ENCODE results near the gene C1GALT1. TPM values are rescaled to one million over a fixed set of nuclear protein-coding genes. Genes with fewer than 3 reads are reported as not detected.

C1GALT1 gene
- total RNA-seq, 4 donors from 2014 or later, result 6.8 to 37.6 (median 16.3) TPM

DNA sequence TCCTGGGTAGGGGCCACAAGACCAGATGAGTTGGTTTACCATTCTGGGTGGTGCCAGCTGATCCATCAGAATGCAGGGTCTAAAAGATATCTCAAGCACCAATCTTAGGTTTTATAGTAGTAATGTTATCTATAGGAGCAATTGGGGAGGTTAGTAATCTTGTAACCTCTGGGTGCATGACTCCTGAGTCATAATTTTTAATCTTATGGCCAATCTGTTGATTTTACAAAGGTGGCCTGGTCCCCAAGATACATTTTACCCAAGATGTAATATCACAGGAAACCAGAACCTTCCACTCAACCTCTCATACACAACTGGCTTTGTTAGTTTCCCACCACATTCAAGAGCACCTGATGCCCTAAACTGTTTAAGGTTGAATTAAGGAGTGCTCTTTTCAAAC is 79.5 kb downstream of the C1GALT1 start:
- in situ Hi-C loops (cut with MboI; ENCODE audit: low pct_ligation_motif_present in 1 of 4, low pct_unique_long_range_greater_than_20kb in 1 of 4, low sequenced_read_pairs in 3 of 4), result no loop called here
- DNase-seq, result no peak
- TF ChIP-seq EP300 (IDR thresholded peaks at IDR 0.05; ENCODE audit: low read depth) (no peak), POLR2AphosphoS5 (IDR thresholded peaks at IDR 0.05) (no peak), CTCF (IDR thresholded peaks at IDR 0.05) (no peak), POLR2A (IDR thresholded peaks at IDR 0.05) (no peak)
- Histone ChIP-seq H3K27ac (no peak overlapping the region), H3K4me1 (peaks cover 0 to 7% (median 0%) of the 10 kb centered on the region in 4 donors), H3K9me3 (no peaks in the 10 kb centered on the region), H3K4me3 (no peak overlapping the region), H3K27me3 (no peaks in the 10 kb centered on the region), H3K36me3 (no peaks in the 10 kb centered on the region)
- intact Hi-C loops (cut with DNase I; ENCODE audit: low total_unique reads), result no loop called here

GRCh38 chr7:7263297-7264230 is 81.2 kb downstream of the C1GALT1 start:
- TF ChIP-seq POLR2A (IDR thresholded peaks at IDR 0.05), result no peak
- TF ChIP-seq EP300 (IDR thresholded peaks at IDR 0.05; ENCODE audit: low read depth), result no peak
- no peak for TF ChIP-seq POLR2AphosphoS5 (IDR thresholded peaks at IDR 0.05)
- no peak for TF ChIP-seq CTCF (IDR thresholded peaks at IDR 0.05)
- 90 to 92% methylated on average over 3 to 5 of the region's 5 CpGs for WGBS, 2 donors (ENCODE audit: low coverage in 1 of 2)
- H3K4me3 ChIP-seq, result no peak overlapping the region
- no peaks in the 10 kb centered on the region for H3K27me3 ChIP-seq
- H3K27ac ChIP-seq, result no peak overlapping the region
- intact Hi-C loops (cut with DNase I; ENCODE audit: low total_unique reads), result no loop called here
- no peak for DNase-seq
- in situ Hi-C loops (cut with MboI; ENCODE audit: low pct_ligation_motif_present in 1 of 4, low pct_unique_long_range_greater_than_20kb in 1 of 4, low sequenced_read_pairs in 3 of 4), result no loop called here
- H3K4me1 ChIP-seq, result no peaks in the 10 kb centered on the region
- no peaks in the 10 kb centered on the region for H3K9me3 ChIP-seq
- H3K36me3 ChIP-seq, result no peaks in the 10 kb centered on the region

DNA sequence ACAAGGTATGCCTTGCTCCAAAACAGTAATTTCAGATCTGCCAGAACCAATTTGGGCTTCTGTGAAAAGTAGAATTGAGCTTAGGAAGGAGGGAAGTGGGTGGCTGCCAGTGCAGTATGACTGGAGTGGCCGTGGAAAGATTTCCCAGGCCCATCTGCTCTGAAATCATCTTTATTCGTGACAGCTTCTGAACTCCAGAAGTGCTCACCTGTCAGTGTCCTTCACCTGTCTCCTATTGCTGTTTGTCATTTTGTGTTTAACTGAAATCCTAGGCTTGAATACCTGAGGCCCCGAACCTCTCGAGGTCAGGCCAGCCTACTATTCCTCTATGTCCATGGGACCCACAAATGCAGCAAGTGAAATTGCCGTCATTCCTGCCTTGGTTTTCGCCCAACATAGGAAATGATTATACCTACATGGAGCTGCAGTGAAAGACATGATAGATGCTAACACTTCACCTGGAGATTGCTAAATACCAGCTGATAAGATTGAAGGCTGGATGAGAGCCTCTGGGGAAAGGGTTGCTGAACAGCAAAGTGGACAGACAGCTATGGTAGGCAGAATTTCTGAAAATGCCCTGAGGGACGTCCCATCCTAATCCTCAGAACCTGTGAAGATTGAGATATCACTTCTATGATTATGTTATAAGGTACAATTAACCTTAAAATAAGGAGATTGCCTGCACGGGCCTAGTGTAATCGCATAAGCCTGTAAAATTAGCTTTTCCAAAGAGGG is 82.1 kb downstream of the C1GALT1 start:
- in situ Hi-C loops (cut with MboI; ENCODE audit: low pct_ligation_motif_present in 1 of 4, low pct_unique_long_range_greater_than_20kb in 1 of 4, low sequenced_read_pairs in 3 of 4) (no loop called here), intact Hi-C loops (cut with DNase I; ENCODE audit: low total_unique reads) (no loop called here)
- no peak overlapping the region for H3K27ac ChIP-seq
- no peaks in the 10 kb centered on the region for H3K9me3 ChIP-seq
- no peak for DNase-seq
- WGBS, 2 donors (ENCODE audit: low coverage in 1 of 2), result 90 to 93% methylated on average over 9 of the region's 9 CpGs
- no peaks in the 10 kb centered on the region for H3K27me3 ChIP-seq
- TF ChIP-seq POLR2AphosphoS5 (IDR thresholded peaks at IDR 0.05) (no peak), CTCF (IDR thresholded peaks at IDR 0.05) (no peak), EP300 (IDR thresholded peaks at IDR 0.05; ENCODE audit: low read depth) (no peak), POLR2A (IDR thresholded peaks at IDR 0.05) (no peak)
- no peak overlapping the region for H3K4me3 ChIP-seq
- no peaks in the 10 kb centered on the region for H3K36me3 ChIP-seq
- no peaks in the 10 kb centered on the region for H3K4me1 ChIP-seq
